ENCODE data around the gene TAS1R1. TPM values are rescaled to one million over a fixed set of nuclear protein-coding genes. Genes with fewer than 3 reads are reported as not detected.

The TAS1R1 gene
- total and polyA plus RNA-seq, 9 of the 15 experiments (the other 6 are each of a cell fraction or from before 2014, with no cell fraction given), result 0.06 TPM; not detected in 8

DNA sequence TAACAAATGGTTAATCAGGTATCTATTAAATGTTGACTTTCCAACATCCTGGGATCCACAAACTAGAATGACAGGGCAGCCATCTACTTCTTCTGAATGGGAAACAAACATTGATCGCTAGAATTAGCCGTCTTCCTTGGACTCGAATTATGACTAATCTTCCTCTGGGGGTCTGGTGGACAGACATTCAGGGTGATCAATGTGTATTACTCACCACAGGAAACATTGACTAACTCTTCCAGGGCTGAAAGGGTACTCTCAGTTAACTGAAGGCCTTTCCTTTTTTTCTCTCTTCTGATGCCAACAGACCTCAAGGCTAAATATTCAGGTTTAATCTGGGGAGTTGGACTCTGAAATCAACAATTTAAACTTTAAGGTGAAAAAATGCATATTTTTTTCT lies 10.3 kb upstream of the TAS1R1 start (continued):
- TF ChIP-seq, protein P1, sequence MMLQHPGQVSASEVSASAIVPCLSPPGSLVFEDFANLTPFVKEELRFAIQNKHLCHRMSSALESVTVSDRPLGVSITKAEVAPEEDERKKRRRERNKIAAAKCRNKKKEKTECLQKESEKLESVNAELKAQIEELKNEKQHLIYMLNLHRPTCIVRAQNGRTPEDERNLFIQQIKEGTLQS (IDR thresholded peaks at IDR 0.05), result no peak
- TF ChIP-seq, protein P1 (CRISPR knock-in tag; conservative IDR thresholded peaks at IDR 0.05), result no peak
- TF ChIP-seq ZNF212 (CRISPR knock-in tag; IDR thresholded peaks at IDR 0.05) (no peak), WHSC1 (IDR thresholded peaks at IDR 0.05; ENCODE audit: low read length) (no peak), RBM22 (IDR thresholded peaks at IDR 0.05; ENCODE audit: low read depth, low read length, poor library complexity, severe bottlenecking) (no peak), ZNF143 (CRISPR knock-in tag; IDR thresholded peaks at IDR 0.05) (no peak), NCOA6 (IDR thresholded peaks at IDR 0.05) (no peak), TEAD4 (IDR thresholded peaks at IDR 0.05; ENCODE audit: low read length) (no peak), TEAD4 (CRISPR knock-in tag; IDR thresholded peaks at IDR 0.05; ENCODE audit: borderline replicate concordance) (no peak)
- TF ChIP-seq, protein P2, sequence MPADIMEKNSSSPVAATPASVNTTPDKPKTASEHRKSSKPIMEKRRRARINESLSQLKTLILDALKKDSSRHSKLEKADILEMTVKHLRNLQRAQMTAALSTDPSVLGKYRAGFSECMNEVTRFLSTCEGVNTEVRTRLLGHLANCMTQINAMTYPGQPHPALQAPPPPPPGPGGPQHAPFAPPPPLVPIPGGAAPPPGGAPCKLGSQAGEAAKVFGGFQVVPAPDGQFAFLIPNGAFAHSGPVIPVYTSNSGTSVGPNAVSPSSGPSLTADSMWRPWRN (IDR thresholded peaks at IDR 0.05; ENCODE audit: low read depth), result no peak
- TF ChIP-seq, protein P3, sequence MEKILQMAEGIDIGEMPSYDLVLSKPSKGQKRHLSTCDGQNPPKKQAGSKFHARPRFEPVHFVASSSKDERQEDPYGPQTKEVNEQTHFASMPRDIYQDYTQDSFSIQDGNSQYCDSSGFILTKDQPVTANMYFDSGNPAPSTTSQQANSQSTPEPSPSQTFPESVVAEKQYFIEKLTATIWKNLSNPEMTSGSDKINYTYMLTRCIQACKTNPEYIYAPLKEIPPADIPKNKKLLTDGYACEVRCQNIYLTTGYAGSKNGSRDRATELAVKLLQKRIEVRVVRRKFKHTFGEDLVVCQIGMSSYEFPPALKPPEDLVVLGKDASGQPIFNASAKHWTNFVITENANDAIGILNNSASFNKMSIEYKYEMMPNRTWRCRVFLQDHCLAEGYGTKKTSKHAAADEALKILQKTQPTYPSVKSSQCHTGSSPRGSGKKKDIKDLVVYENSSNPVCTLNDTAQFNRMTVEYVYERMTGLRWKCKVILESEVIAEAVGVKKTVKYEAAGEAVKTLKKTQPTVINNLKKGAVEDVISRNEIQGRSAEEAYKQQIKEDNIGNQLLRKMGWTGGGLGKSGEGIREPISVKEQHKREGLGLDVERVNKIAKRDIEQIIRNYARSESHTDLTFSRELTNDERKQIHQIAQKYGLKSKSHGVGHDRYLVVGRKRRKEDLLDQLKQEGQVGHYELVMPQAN (IDR thresholded peaks at IDR 0.05; ENCODE audit: borderline replicate concordance), result no peak
